ENCODE data around the gene ERF. TPM values are rescaled to one million over a fixed set of nuclear protein-coding genes. Genes with fewer than 3 reads are reported as not detected.

ERF gene
- total and polyA plus RNA-seq, 2 donors (not counting 1 experiment from before 2014, with no cell fraction given) = 48.6 to 51.5 TPM

DNA sequence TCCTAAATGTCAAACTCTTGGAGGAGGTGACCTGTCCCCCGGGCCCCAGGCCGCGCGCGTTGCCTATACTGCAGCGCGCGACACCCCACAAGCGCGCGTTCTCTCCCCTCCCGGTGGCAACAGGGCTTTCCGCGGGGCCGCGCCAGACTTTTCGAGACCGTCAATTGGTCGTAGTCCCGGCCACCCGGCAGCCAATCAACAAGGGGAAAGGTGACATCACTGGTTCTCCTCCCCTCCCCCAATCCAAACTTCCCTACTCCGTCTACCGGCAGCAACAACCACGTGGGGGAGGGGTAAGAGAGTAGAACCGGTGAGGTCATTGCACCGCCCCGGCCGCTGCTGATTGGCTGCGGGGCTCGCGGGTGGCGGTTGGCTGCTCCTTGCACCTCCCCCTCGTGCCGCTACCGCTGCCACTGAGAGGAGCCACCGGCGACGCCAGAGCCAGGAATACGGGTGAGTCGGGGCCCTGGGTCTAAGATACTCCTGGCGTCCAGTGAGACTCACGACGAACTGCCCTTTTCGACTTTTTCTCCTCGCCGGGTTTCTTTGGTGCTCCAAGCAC lies 13.3 kb upstream of the ERF start:
- Mint-ChIP-seq H3K4me1 (peaks cover 22% of the 10 kb centered on the region), H3K4me3 (no peak overlapping the region), H3K27me3 (no peaks in the 10 kb centered on the region), H3K27ac (no peak overlapping the region), H3K9me3 (ENCODE audit: insufficient read depth) (no peaks in the 10 kb centered on the region)
- Histone ChIP-seq H3K79me2 (ENCODE audit: control insufficient read depth, insufficient read depth, low read length) (peaks cover 38% of the 10 kb centered on the region), H3K27me3 (replicated peaks in 1 of 4; ENCODE audit: control extremely low read depth in 1 of 4, control insufficient read depth in 3 of 4, insufficient read depth in 4 of 4, low read length in 3 of 4) (no peaks in the 10 kb centered on the region), H3K4me3 (ENCODE audit: control extremely low read depth in 1 of 5, extremely low read depth in 1 of 5, insufficient read depth in 1 of 5, low read depth in 2 of 5, low read length in 4 of 5) (peak overlapping the region; percentile 74 to 95 (median 90)), H2AFZ (ENCODE audit: insufficient read depth, low read depth, low read length, poor library complexity, severe bottlenecking) (peak overlapping the region; percentile 92), H3K4me2 (replicated peaks; ENCODE audit: low read depth, low read length, poor library complexity, severe bottlenecking) (peak overlapping the region; percentile 95), H3K36me3 (replicated peaks in 1 of 2; ENCODE audit: control extremely low read depth in 1 of 2, control insufficient read depth in 1 of 2, extremely low read depth in 1 of 2, insufficient read depth in 2 of 2, low read length in 1 of 2) (peaks cover 0 to 12% of the 10 kb centered on the region in 2 experiments), H3K9ac (ENCODE audit: low read length) (peak overlapping the region; percentile 98), H3K9me3 (ENCODE audit: control extremely low read depth in 1 of 3, control insufficient read depth in 2 of 3, insufficient read depth in 1 of 3, low read length in 2 of 3) (no peaks in the 10 kb centered on the region), H3K27ac (ENCODE audit: low read length in 2 of 2) (peak overlapping the region; percentile 98 to 100), H4K20me1 (ENCODE audit: control insufficient read depth, insufficient read depth, low read length, poor library complexity, severe bottlenecking) (no peaks in the 10 kb centered on the region), H3K4me1 (ENCODE audit: control insufficient read depth in 2 of 2, insufficient read depth in 2 of 2, low read length in 2 of 2) (peaks cover 26 to 32% of the 10 kb centered on the region in 2 donors)
- intact Hi-C loops (cut with micrococcal nuclease) = loop anchor here (1.0 kb wide), 6 partner anchors 13 to 57 kb away; partner anchors contain the start of genes DEDD2, ERF, MEGF8 and PAFAH1B3
- under 1% methylated on average over 35 of the region's 46 CpGs for WGBS (ENCODE audit: insufficient coverage)
- peak; percentile 100 for DNase-seq
- CTCF ChIA-PET = interaction anchor here (2.6 kb wide), 1 partner anchor 11 kb away, joined by 13 read pairs; no protein-coding TSS in a partner anchor
- ATAC-seq (ENCODE audit: low read depth) = peak; percentile 62
- TF ChIP-seq EZH2 (IDR thresholded peaks at IDR 0.05; ENCODE audit: borderline replicate concordance, insufficient read depth, low read depth, low read length, poor library complexity, severe bottlenecking) = no peak
- TF ChIP-seq, protein P1, sequence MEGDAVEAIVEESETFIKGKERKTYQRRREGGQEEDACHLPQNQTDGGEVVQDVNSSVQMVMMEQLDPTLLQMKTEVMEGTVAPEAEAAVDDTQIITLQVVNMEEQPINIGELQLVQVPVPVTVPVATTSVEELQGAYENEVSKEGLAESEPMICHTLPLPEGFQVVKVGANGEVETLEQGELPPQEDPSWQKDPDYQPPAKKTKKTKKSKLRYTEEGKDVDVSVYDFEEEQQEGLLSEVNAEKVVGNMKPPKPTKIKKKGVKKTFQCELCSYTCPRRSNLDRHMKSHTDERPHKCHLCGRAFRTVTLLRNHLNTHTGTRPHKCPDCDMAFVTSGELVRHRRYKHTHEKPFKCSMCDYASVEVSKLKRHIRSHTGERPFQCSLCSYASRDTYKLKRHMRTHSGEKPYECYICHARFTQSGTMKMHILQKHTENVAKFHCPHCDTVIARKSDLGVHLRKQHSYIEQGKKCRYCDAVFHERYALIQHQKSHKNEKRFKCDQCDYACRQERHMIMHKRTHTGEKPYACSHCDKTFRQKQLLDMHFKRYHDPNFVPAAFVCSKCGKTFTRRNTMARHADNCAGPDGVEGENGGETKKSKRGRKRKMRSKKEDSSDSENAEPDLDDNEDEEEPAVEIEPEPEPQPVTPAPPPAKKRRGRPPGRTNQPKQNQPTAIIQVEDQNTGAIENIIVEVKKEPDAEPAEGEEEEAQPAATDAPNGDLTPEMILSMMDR (IDR thresholded peaks at IDR 0.05) = no peak
- POLR2A ChIA-PET = interaction anchor here (1.1 to 1.4 kb wide), 3 partner anchors 11 to 138 kb away, joined by 3 to 5 read pairs (median 4); no protein-coding TSS in a partner anchor

DNA sequence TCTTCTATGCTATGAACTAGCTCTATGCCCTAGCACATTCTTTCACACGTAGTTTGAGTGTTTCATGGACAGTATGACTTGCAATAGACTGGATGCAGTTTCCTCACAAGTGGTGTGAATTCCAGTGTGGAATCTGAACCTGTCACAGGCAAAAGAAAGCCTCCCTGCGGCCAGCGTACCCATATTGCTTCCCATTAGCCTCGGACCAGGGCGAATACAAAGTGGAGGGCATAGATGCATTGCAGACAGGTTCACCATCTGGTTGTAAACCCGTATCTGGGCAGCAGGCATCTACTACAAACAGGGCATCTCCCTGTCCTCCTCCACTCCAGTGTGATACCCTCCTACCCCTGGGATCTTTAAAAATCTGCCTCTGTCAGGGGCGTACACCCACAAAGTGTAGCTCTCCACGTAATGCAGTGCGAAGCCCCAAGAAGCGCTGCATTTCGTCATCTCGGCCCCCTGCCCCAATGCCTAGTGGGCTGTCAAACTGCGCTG lies 12.8 kb upstream of the ERF start:
- H3K27ac ChIP-seq (ENCODE audit: low read length in 2 of 2) = peak overlapping the region; percentile 98 to 100
- H3K27ac Mint-ChIP-seq = no peak overlapping the region
- peaks cover 33% of the 10 kb centered on the region for H3K79me2 ChIP-seq (ENCODE audit: control insufficient read depth, insufficient read depth, low read length)
- TF ChIP-seq, protein P1 (IDR thresholded peaks at IDR 0.05) = no peak
- no peak for TF ChIP-seq EZH2 (IDR thresholded peaks at IDR 0.05; ENCODE audit: borderline replicate concordance, insufficient read depth, low read depth, low read length, poor library complexity, severe bottlenecking)
- H3K36me3 ChIP-seq (replicated peaks in 1 of 2; ENCODE audit: control extremely low read depth in 1 of 2, control insufficient read depth in 1 of 2, extremely low read depth in 1 of 2, insufficient read depth in 2 of 2, low read length in 1 of 2) = peaks cover 0 to 8% of the 10 kb centered on the region in 2 experiments
- no peaks in the 10 kb centered on the region for H3K27me3 ChIP-seq (replicated peaks in 1 of 4; ENCODE audit: control extremely low read depth in 1 of 4, control insufficient read depth in 3 of 4, insufficient read depth in 4 of 4, low read length in 3 of 4)
- DNase-seq (no peak), ATAC-seq (ENCODE audit: low read depth) (no peak)
- peaks cover 26 to 32% of the 10 kb centered on the region in 2 donors for H3K4me1 ChIP-seq (ENCODE audit: control insufficient read depth in 2 of 2, insufficient read depth in 2 of 2, low read length in 2 of 2)
- H2AFZ ChIP-seq (ENCODE audit: insufficient read depth, low read depth, low read length, poor library complexity, severe bottlenecking) = peak overlapping the region; percentile 92
- no peaks in the 10 kb centered on the region for H4K20me1 ChIP-seq (ENCODE audit: control insufficient read depth, insufficient read depth, low read length, poor library complexity, severe bottlenecking)
- intact Hi-C loops (cut with micrococcal nuclease) = loop anchor here (1.0 kb wide), 6 partner anchors 12 to 58 kb away; partner anchors contain the start of genes DEDD2, ERF, MEGF8 and PAFAH1B3
- POLR2A ChIA-PET = interaction anchor here (1.4 kb wide), 1 partner anchor 12 kb away, joined by 4 read pairs; no protein-coding TSS in a partner anchor
- no peak overlapping the region for H3K4me3 Mint-ChIP-seq
- CTCF ChIA-PET = interaction anchor here (2.6 kb wide), 1 partner anchor 12 kb away, joined by 13 read pairs; no protein-coding TSS in a partner anchor
- H3K4me1 Mint-ChIP-seq = peaks cover 22% of the 10 kb centered on the region
- no peaks in the 10 kb centered on the region for H3K9me3 ChIP-seq (ENCODE audit: control extremely low read depth in 1 of 3, control insufficient read depth in 2 of 3, insufficient read depth in 1 of 3, low read length in 2 of 3)
- no peaks in the 10 kb centered on the region for H3K9me3 Mint-ChIP-seq (ENCODE audit: insufficient read depth)
- H3K27me3 Mint-ChIP-seq = no peaks in the 10 kb centered on the region
- peak overlapping the region; percentile 95 for H3K4me2 ChIP-seq (replicated peaks; ENCODE audit: low read depth, low read length, poor library complexity, severe bottlenecking)
- H3K9ac ChIP-seq (ENCODE audit: low read length) = peak overlapping the region; percentile 98
- peak overlapping the region; percentile 72 to 95 (median 90) for H3K4me3 ChIP-seq (ENCODE audit: control extremely low read depth in 1 of 5, extremely low read depth in 1 of 5, insufficient read depth in 1 of 5, low read depth in 2 of 5, low read length in 4 of 5)
- WGBS (ENCODE audit: insufficient coverage) = 16% methylated on average over 12 of the region's 13 CpGs

All from B cell (primary cell).